Loucy (cell line): Measurements from ENCODE around the gene SLC6A20.

Source experiments
- EZH2phosphoT487 ChIP-seq: fragments of 200-600 bp; IDR thresholded peaks from 2 replicates; pipeline ENCODE4 v1.6.1; 2018; ENCODE audit warnings: antibody characterized with exemption, mild to moderate bottlenecking, moderate library complexity, borderline replicate concordance
- TF ChIP-seq, protein P1 (sequence below): fragments of 200-600 bp; sonication (generic); conservative IDR thresholded peaks from 2 replicates; pipeline ENCODE4 v1.5.1; 2014; ENCODE audit warnings: mild to moderate bottlenecking, antibody characterized with exemption, low read length

DNA sequence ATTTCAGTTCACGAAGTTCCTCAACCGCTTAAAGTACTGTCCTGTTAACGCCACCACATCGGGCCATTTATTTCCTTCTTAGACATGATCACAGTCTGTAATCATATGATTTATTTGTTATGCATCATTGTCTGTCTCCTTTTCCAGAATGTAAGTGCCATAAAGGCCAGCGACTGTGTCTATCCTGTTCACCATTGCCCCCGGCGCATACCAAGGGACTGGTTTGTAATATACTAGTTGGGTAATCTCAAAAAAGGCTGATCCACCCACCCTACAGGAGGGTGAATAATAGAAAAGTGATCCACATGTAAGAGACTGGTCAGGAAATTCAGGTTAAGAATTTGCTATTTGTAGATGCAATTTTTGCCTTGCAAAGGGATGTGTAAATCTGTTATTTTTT lies 41.9 kb downstream of the SLC6A20 start:
- TF ChIP-seq, protein P1, sequence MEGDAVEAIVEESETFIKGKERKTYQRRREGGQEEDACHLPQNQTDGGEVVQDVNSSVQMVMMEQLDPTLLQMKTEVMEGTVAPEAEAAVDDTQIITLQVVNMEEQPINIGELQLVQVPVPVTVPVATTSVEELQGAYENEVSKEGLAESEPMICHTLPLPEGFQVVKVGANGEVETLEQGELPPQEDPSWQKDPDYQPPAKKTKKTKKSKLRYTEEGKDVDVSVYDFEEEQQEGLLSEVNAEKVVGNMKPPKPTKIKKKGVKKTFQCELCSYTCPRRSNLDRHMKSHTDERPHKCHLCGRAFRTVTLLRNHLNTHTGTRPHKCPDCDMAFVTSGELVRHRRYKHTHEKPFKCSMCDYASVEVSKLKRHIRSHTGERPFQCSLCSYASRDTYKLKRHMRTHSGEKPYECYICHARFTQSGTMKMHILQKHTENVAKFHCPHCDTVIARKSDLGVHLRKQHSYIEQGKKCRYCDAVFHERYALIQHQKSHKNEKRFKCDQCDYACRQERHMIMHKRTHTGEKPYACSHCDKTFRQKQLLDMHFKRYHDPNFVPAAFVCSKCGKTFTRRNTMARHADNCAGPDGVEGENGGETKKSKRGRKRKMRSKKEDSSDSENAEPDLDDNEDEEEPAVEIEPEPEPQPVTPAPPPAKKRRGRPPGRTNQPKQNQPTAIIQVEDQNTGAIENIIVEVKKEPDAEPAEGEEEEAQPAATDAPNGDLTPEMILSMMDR, result no peak
- TF ChIP-seq EZH2phosphoT487, result no peak
